ENCODE results near the gene FOXO3. TPM values are rescaled to one million over a fixed set of nuclear protein-coding genes. Genes with fewer than 3 reads are reported as not detected.
"Not testable (repeated sequence)": the region's sequence is repeated elsewhere in the genome, so short reads cannot be mapped to it uniquely, and the experiment has no call there.

Gene FOXO3
- total RNA-seq, 4 donors from 2014 or later = 110 to 176 (median 139) TPM

DNA sequence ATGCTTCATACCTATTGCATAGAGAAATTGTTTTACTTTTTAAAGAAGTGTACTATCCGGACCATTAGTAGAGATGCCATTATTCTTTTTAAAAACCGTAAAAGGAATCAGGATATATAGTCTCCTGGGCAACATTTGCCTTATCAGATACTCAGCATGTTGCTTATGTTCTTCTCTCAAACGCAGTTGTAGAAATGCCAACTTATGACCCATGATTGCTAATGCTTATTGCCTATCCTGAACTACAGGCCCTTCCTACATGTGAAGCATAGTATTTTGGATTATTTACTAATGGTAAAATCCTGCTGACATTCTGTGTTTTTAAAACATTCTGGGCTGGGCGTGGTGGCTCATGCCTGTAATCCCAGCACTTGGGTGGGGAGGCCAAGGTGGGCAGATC is 99.5 kb downstream of the FOXO3 start:
- WGBS, 2 donors = 78 to 84% methylated on average over 4 of the region's 4 CpGs
- no peak for DNase-seq (ENCODE audit: low spot score in 2 of 2)
- no peak overlapping the region for H3K4me3 ChIP-seq (ENCODE audit: low read depth, poor library complexity, severe bottlenecking)
- intact Hi-C loops (cut with DNase I; ENCODE audit: low total_unique reads) = no loop called here
- no peak for TF ChIP-seq POLR2A (IDR thresholded peaks at IDR 0.05)
- no peak for TF ChIP-seq CTCF (IDR thresholded peaks at IDR 0.05)

DNA sequence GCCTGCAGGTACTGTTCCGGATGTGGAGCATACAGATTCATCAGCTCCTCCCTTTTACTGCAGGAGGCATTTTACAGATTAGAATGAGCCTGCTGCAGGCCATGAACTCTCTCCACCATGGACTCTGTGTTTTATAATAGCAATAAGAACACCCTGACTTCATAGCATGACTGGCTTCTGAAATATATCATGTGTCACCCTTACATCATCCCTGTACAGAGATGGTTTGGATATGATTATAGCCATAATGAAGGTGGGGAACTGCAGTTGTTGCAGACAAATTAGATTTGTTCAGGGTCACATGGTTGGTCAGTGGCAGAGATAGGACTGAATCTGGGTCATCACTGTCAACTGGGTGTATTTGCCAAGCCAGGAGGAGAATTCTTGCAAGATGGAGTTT is 100.7 kb downstream of the FOXO3 start:
- intact Hi-C loops (cut with DNase I; ENCODE audit: low total_unique reads) = no loop called here
- WGBS, 2 donors = 59 to 75% methylated on average over 1 of the region's 1 CpG
- no peak overlapping the region for H3K4me3 ChIP-seq (ENCODE audit: low read depth, poor library complexity, severe bottlenecking)
- TF ChIP-seq POLR2A (IDR thresholded peaks at IDR 0.05) = no peak
- no peak for TF ChIP-seq CTCF (IDR thresholded peaks at IDR 0.05)
- no peak for DNase-seq (ENCODE audit: low spot score in 2 of 2)

DNA sequence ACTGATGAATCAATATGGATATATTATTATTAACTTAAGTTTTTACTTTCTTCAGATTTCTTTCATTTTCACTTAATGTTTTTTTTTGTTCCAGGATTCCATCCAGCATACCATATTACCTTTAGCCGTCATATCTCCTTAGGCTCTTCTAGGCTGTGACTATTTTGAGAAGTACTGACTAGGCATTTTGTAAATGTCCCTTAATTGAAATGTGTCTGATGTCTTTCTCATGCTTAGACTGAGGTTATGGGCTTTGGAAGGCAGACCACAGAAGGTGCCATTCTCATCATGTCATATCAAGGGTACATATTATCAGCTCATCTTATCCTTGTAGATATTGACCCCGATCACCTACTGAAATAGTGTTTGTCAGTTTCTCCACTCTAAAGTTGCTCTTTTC is 101.3 kb downstream of the FOXO3 start:
- TF ChIP-seq POLR2A (IDR thresholded peaks at IDR 0.05) = no peak
- TF ChIP-seq CTCF (IDR thresholded peaks at IDR 0.05) = no peak
- DNase-seq (ENCODE audit: low spot score in 2 of 2) = no peak
- 78 to 83% methylated on average over 2 of the region's 2 CpGs for WGBS, 2 donors
- intact Hi-C loops (cut with DNase I; ENCODE audit: low total_unique reads) = no loop called here
- H3K4me3 ChIP-seq (ENCODE audit: low read depth, poor library complexity, severe bottlenecking) = no peak overlapping the region

DNA sequence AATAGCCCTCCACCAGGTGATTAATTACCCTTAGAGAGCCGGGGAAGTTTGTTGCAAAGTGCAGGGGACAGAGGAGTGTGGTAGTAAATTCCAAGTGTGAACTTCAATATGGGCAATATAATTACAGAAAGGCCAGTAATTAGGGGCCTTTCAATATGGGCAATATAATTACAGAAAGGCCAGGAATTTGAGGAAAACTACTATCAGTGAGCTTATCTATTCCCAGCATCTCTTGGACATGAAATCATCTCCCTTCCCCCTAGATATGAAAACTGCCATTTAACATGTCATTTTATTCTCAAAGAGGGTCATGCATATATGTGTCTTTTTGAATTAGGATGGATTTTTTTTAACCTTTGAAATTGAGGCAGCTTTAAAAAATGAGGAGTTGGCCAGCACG is 102.0 kb downstream of the FOXO3 start:
- TF ChIP-seq CTCF (IDR thresholded peaks at IDR 0.05) (no peak), POLR2A (IDR thresholded peaks at IDR 0.05) (no peak)
- intact Hi-C loops (cut with DNase I; ENCODE audit: low total_unique reads) = no loop called here
- DNase-seq (ENCODE audit: low spot score in 2 of 2) = no peak
- WGBS, 2 donors = 88 to 91% methylated on average over 2 of the region's 2 CpGs
- no peak overlapping the region for H3K4me3 ChIP-seq (ENCODE audit: low read depth, poor library complexity, severe bottlenecking)

- H3K4me3 ChIP-seq (ENCODE audit: low read depth, poor library complexity, severe bottlenecking); intact Hi-C loops (cut with DNase I; ENCODE audit: low total_unique reads); DNase-seq (ENCODE audit: low spot score in 2 of 2): not testable (repeated sequence)
- WGBS, 2 donors = 95 to 98% methylated on average over 28 to 30 of the region's 30 CpGs
Observed at GRCh38 chr6:108663494-108664064, 102.9 kb downstream of the FOXO3 start.

DNA sequence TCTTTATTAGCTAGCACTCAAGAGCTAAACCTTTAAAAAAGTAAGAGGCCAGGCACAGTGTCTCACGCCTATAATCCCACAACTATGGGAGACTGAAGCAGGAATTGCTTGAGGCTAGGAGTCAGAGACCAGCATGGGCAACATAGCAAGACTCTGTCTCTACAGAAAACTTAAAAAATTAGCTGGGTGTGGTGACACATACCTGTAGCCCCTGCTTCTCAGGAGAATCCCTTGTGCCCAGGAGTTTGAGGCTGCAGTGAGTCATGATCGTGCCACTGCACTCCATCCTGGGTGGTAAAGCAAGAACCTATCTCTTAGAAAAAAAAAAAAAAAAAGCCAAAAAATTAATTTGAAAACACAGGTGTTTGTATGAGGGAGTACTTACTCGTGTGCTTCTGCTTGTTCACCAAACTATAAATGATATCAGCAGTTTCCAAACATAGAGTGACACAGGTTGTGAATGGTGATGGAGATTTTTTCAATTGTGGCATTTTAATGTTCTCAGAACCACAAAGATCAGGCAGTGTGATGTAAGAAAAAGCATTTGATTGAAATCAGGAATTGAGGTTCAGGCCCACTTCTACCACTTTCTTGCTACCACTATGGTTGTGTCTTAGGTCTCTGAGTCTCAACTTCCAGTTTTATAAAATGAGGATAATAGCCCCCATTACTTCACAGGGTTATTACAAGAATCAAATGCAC is 104.9 kb downstream of the FOXO3 start:
- TF ChIP-seq POLR2A (IDR thresholded peaks at IDR 0.05) (no peak), CTCF (IDR thresholded peaks at IDR 0.05) (no peak)
- no peak overlapping the region for H3K4me3 ChIP-seq (ENCODE audit: low read depth, poor library complexity, severe bottlenecking)
- no peak for DNase-seq (ENCODE audit: low spot score in 2 of 2)
- intact Hi-C loops (cut with DNase I; ENCODE audit: low total_unique reads) = no loop called here
- 88 to 93% methylated on average over 3 of the region's 3 CpGs for WGBS, 2 donors

Data from lower leg skin (tissue), 4 donors.